Activated T-cell treated with anti-CD3 and anti-CD28 coated beads for 48 hours (primary cell): ENCODE data around the gene GRHL3.
"Not testable (repeated sequence)": the region's sequence is repeated elsewhere in the genome, so short reads cannot be mapped to it uniquely, and the experiment has no call there.

Source experiments
- DNase-seq: peaks from one replicate; pipeline ENCODE4 v3.0.0-alpha.2; 2020; ENCODE audit warnings: low read depth

The GRHL3 gene

GRCh38 chr1:24319312-24319863 is at the start of gene GRHL3:
Gene GRHL3, plus strand, starts transcription at chr1:24319357. Its CDS starts 195 bp downstream, at chr1:24319552.
- no peak for DNase-seq

GRCh38 chr1:24274203-24275103 is 44.7 kb upstream of the GRHL3 start:
- DNase-seq, result not testable (repeated sequence)

GRCh38 chr1:24275104-24275410 is 44.1 kb upstream of the GRHL3 start:
- no peak for DNase-seq

GRCh38 chr1:24275510-24275909 is 43.6 kb upstream of the GRHL3 start:
- DNase-seq, result no peak

GRCh38 chr1:24276791-24277190 is 42.4 kb upstream of the GRHL3 start:
- DNase-seq, result no peak

GRCh38 chr1:24277420-24278169 is 41.6 kb upstream of the GRHL3 start:
- DNase-seq, result no peak

- DNase-seq, result no peak
These were observed 40.4 kb upstream of the GRHL3 start for GRCh38 chr1:24278726-24279125.

DNA sequence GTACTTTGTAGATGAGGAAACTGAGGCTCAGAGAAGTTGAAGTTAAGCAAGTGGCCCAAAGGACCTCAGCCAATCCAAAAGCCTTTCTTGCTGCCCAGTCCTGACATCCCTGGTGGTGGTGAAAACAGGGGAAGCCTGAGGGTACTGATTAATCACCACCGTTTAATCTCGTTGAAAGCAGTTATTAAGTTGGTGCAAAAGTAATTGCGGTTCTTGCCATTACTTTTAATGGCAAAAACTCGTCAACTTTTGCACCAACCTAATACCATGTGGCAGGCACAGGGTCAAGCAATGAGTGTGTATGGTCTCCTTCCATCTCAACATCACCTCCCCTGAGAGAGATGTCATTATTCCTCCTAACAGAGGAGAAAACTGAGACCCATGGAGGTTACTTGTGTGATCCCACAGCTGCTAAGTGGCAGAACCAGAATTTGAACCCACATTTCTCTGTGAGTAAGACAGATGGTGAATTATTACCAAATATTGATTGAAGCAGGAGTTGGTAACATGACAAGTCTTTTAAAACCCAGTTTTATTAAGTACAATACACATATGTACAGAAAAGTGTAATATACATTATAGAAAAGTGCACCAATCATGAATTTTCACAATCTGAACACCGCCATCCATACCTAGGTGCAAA is 39.4 kb upstream of the GRHL3 start:
- no peak for DNase-seq

DNA sequence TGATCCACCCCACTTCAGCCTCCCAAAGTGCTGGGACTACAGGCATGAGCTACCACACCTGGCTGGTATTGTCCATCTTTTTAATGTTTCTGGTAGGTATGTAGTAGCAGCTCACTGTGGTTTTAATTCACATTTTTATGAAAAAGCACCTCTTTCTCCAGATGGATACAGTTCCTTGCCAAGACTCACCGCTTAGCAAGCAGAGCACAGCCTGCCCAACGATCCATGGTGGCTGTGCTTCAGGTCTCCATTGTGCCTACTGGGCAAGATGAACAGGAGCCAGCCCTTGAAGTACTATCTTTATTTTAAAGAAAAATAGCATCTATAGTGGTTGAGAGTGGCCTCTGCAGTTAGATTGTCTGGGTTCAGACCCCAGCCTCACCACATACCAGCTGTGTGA is 37.6 kb upstream of the GRHL3 start:
- no peak for DNase-seq

- no peak for DNase-seq
These were observed 36.7 kb upstream of the GRHL3 start for GRCh38 chr1:24282491-24282890.

GRCh38 chr1:24283326-24284155 is 35.6 kb upstream of the GRHL3 start:
- no peak for DNase-seq

- no peak for DNase-seq
These were observed 35.0 kb upstream of the GRHL3 start for GRCh38 chr1:24284156-24284471.

GRCh38 chr1:24285231-24285630 is 33.9 kb upstream of the GRHL3 start:
- no peak for DNase-seq

DNA sequence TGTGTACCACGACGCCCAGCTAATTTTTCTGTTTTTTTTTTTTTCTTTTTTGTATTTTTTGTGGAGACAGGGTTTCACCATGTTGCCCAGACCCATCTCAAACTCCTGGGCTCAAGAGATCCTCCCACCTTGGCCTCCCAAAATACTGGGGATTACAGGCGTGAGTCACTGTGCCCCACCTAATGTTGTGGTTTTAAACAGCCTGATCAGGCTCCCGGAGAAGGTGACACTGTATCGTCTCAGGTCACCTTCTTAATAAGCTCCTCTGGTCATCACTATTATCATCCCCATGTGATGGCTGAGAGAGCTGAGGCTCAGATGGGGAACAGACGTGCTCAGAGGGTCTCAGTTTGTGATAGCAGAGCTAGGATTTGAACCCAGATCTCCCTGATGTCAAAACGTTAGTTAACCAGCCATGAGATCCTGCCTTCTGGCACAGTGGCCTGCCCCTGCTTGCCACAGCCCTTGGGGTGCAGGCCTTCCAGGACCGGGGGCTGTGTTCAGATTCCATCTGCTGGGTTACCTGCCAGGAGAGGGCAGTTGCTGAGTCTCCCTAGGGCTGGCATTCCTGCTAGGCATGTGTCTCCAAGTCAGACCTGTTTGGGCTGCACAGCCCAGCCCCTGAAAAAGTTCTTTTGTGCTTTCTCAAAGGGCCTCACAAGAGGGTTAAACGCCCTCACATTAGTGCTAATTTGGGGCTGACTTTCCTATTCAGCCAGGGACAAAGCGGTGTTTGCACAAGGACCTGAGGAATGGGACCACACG is 32.7 kb upstream of the GRHL3 start:
- no peak for DNase-seq

DNA sequence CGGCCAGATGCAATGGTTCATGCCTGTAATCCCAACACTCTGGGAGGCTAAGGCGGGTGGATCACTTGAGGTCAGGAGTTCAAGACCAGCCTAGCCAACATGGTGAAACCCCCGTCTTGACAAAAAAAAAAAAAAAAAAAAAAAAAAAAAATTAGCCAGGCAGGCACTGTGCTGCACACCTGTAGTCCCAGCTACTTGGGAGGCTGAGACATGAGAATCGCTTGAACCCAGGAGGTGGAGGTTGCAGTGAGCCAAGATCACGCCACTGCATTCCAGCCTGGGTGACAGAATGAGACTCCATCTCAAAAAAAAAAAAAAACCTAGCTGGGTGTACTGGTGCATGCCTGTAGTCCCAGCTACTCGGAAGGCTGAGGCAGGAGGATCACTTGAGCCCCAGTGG is 31.4 kb upstream of the GRHL3 start:
- not testable (repeated sequence) for DNase-seq

DNA sequence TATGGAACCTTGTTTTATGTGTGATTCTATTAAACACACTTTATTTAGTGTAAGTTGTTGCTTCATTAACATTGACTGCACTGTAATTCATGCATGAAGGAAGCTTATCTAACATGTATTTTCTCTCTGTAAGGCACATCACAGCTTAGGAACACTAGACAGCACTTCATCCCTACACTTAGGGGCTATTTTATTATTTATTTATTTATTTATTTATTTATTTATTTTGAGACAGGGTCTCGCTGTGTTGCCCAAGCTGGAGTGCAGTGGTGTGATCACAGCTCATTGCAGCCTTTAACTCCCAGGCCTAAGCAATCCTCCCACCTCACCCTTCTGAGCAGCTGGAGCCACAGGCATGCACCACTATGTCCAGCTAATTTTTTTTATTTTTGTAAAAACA is 30.7 kb upstream of the GRHL3 start:
- DNase-seq, result no peak

GRCh38 chr1:24289937-24290595 is 29.1 kb upstream of the GRHL3 start:
- no peak for DNase-seq

DNA sequence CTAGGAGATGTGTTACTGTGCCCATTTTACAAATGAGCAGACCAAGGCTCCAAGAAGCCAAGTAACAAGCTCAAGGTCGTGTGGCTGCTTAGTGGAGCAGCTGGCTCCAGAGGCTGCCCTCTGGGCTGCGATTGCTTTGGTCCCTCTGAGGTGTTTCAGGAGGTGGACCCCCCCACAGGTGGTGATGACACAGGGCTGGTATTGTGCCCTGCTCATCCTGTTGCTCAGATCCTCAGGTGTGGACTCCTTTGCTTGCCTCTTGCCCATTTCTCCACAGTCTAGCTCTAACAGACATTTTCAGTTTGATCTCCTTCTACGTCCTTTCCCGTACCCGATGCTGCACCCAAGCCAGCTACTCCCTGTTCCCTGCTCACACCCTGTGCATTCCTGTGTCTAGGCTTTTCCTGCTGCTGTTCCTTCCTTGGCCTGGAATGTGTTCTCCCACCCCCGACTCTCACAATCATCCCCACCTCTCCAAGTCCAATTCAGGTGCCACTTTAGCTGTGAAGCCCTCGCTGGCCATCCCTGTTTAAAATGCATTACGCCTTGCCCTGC is 28.1 kb upstream of the GRHL3 start:
- DNase-seq, result no peak

DNA sequence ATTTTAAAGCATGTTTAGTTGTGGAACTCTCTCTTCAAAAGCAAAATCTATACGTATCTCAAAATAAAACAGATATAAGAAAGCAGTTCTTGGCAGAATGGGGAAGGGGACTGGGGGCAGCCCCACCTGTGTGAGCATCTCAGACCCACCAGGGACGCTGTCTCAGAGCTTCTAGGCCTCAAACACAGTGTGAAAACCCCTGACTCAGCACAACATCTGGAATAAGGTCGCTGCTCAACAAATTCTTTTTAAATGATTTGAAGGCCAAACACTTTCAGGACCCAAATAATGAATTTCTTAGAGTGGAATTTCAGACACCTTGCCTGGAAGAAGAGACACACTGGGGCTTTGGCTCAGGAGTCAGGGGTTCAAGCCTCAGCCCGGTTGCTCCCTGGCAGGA is 27.1 kb upstream of the GRHL3 start:
- DNase-seq, result no peak

GRCh38 chr1:24292887-24293286 is 26.3 kb upstream of the GRHL3 start:
- DNase-seq, result no peak
